Measurements from ENCODE around the gene P2RY2.

GRCh38 chr11:73285721-73286120 is 67.6 kb downstream of the P2RY2 start:
- TF ChIP-seq, protein P1, sequence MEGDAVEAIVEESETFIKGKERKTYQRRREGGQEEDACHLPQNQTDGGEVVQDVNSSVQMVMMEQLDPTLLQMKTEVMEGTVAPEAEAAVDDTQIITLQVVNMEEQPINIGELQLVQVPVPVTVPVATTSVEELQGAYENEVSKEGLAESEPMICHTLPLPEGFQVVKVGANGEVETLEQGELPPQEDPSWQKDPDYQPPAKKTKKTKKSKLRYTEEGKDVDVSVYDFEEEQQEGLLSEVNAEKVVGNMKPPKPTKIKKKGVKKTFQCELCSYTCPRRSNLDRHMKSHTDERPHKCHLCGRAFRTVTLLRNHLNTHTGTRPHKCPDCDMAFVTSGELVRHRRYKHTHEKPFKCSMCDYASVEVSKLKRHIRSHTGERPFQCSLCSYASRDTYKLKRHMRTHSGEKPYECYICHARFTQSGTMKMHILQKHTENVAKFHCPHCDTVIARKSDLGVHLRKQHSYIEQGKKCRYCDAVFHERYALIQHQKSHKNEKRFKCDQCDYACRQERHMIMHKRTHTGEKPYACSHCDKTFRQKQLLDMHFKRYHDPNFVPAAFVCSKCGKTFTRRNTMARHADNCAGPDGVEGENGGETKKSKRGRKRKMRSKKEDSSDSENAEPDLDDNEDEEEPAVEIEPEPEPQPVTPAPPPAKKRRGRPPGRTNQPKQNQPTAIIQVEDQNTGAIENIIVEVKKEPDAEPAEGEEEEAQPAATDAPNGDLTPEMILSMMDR (IDR thresholded peaks at IDR 0.05; ENCODE audit: low read depth, low read length): no peak
- TF ChIP-seq EZH2phosphoT487 (IDR thresholded peaks at IDR 0.05; ENCODE audit: low read depth): no peak
